ENCODE results near the gene CHST11.
"Not testable (repeated sequence)": the region's sequence is repeated elsewhere in the genome, so short reads cannot be mapped to it uniquely, and the experiment has no call there.

The CHST11 gene

GRCh38 chr12:104568487-104568868, 111.7 kb downstream of the CHST11 start:
- Histone ChIP-seq H3K9me3 (ENCODE audit: control insufficient read depth, low read length) (no peaks in the 10 kb centered on the region), H3K36me3 (ENCODE audit: control insufficient read depth, insufficient read depth, low read length) (no peaks in the 10 kb centered on the region), H3K9ac (ENCODE audit: low read length) (no peak overlapping the region), H3K4me3 (ENCODE audit: low read length) (no peak overlapping the region), H3K27me3 (ENCODE audit: control insufficient read depth, insufficient read depth, low read length) (no peaks in the 10 kb centered on the region), H3K4me1 (ENCODE audit: control insufficient read depth, insufficient read depth, low read length) (no peaks in the 10 kb centered on the region)

GRCh38 chr12:104568935-104569334, 112.2 kb downstream of the CHST11 start:
- H3K4me1 ChIP-seq (ENCODE audit: control insufficient read depth, insufficient read depth, low read length): no peaks in the 10 kb centered on the region
- H3K27me3 ChIP-seq (ENCODE audit: control insufficient read depth, insufficient read depth, low read length): no peaks in the 10 kb centered on the region
- no peak overlapping the region for H3K9ac ChIP-seq (ENCODE audit: low read length)
- H3K4me3 ChIP-seq (ENCODE audit: low read length): no peak overlapping the region
- H3K36me3 ChIP-seq (ENCODE audit: control insufficient read depth, insufficient read depth, low read length): no peaks in the 10 kb centered on the region
- H3K9me3 ChIP-seq (ENCODE audit: control insufficient read depth, low read length): no peaks in the 10 kb centered on the region

GRCh38 chr12:104569346-104570173, 112.8 kb downstream of the CHST11 start:
- Histone ChIP-seq H3K9ac (ENCODE audit: low read length) (no peak overlapping the region), H3K36me3 (ENCODE audit: control insufficient read depth, insufficient read depth, low read length) (no peaks in the 10 kb centered on the region), H3K27me3 (ENCODE audit: control insufficient read depth, insufficient read depth, low read length) (no peaks in the 10 kb centered on the region), H3K4me3 (ENCODE audit: low read length) (no peak overlapping the region), H3K9me3 (ENCODE audit: control insufficient read depth, low read length) (no peaks in the 10 kb centered on the region), H3K4me1 (ENCODE audit: control insufficient read depth, insufficient read depth, low read length) (no peaks in the 10 kb centered on the region)

- no peaks in the 10 kb centered on the region for H3K36me3 ChIP-seq (ENCODE audit: control insufficient read depth, insufficient read depth, low read length)
- H3K4me1 ChIP-seq (ENCODE audit: control insufficient read depth, insufficient read depth, low read length): no peaks in the 10 kb centered on the region
- no peak overlapping the region for H3K9ac ChIP-seq (ENCODE audit: low read length)
- H3K9me3 ChIP-seq (ENCODE audit: control insufficient read depth, low read length): no peaks in the 10 kb centered on the region
- no peak overlapping the region for H3K4me3 ChIP-seq (ENCODE audit: low read length)
- no peaks in the 10 kb centered on the region for H3K27me3 ChIP-seq (ENCODE audit: control insufficient read depth, insufficient read depth, low read length)
These were observed 113.6 kb downstream of the CHST11 start for GRCh38 chr12:104570174-104570907.

GRCh38 chr12:104571328-104571727, 114.6 kb downstream of the CHST11 start:
- Histone ChIP-seq H3K27me3 (ENCODE audit: control insufficient read depth, insufficient read depth, low read length) (no peaks in the 10 kb centered on the region), H3K9me3 (ENCODE audit: control insufficient read depth, low read length) (no peaks in the 10 kb centered on the region), H3K9ac (ENCODE audit: low read length) (no peak overlapping the region), H3K4me3 (ENCODE audit: low read length) (no peak overlapping the region), H3K36me3 (ENCODE audit: control insufficient read depth, insufficient read depth, low read length) (no peaks in the 10 kb centered on the region), H3K4me1 (ENCODE audit: control insufficient read depth, insufficient read depth, low read length) (no peaks in the 10 kb centered on the region)

- H3K4me3 ChIP-seq (ENCODE audit: low read length); H3K9ac ChIP-seq (ENCODE audit: low read length); H3K36me3 ChIP-seq (ENCODE audit: control insufficient read depth, insufficient read depth, low read length); H3K4me1 ChIP-seq (ENCODE audit: control insufficient read depth, insufficient read depth, low read length); H3K9me3 ChIP-seq (ENCODE audit: control insufficient read depth, low read length); H3K27me3 ChIP-seq (ENCODE audit: control insufficient read depth, insufficient read depth, low read length): not testable (repeated sequence)
These were observed 117.6 kb downstream of the CHST11 start for GRCh38 chr12:104574353-104574752.

- not testable (repeated sequence) for H3K36me3 ChIP-seq (ENCODE audit: control insufficient read depth, insufficient read depth, low read length); H3K9me3 ChIP-seq (ENCODE audit: control insufficient read depth, low read length); H3K27me3 ChIP-seq (ENCODE audit: control insufficient read depth, insufficient read depth, low read length); H3K4me1 ChIP-seq (ENCODE audit: control insufficient read depth, insufficient read depth, low read length); H3K9ac ChIP-seq (ENCODE audit: low read length); H3K4me3 ChIP-seq (ENCODE audit: low read length)
These were observed 118.0 kb downstream of the CHST11 start for GRCh38 chr12:104574758-104575157.

GRCh38 chr12:104575442-104576186, 118.9 kb downstream of the CHST11 start:
- no peaks in the 10 kb centered on the region for H3K4me1 ChIP-seq (ENCODE audit: control insufficient read depth, insufficient read depth, low read length)
- no peaks in the 10 kb centered on the region for H3K36me3 ChIP-seq (ENCODE audit: control insufficient read depth, insufficient read depth, low read length)
- H3K4me3 ChIP-seq (ENCODE audit: low read length): no peak overlapping the region
- no peak overlapping the region for H3K9ac ChIP-seq (ENCODE audit: low read length)
- H3K9me3 ChIP-seq (ENCODE audit: control insufficient read depth, low read length): no peaks in the 10 kb centered on the region
- no peaks in the 10 kb centered on the region for H3K27me3 ChIP-seq (ENCODE audit: control insufficient read depth, insufficient read depth, low read length)

- H3K4me1 ChIP-seq (ENCODE audit: control insufficient read depth, insufficient read depth, low read length): no peaks in the 10 kb centered on the region
- H3K4me3 ChIP-seq (ENCODE audit: low read length): no peak overlapping the region
These were observed 119.5 kb downstream of the CHST11 start for GRCh38 chr12:104576187-104576778.

GRCh38 chr12:104576980-104577580, 120.3 kb downstream of the CHST11 start:
- H3K36me3 ChIP-seq (ENCODE audit: control insufficient read depth, insufficient read depth, low read length): no peaks in the 10 kb centered on the region
- H3K4me1 ChIP-seq (ENCODE audit: control insufficient read depth, insufficient read depth, low read length): no peaks in the 10 kb centered on the region
- no peaks in the 10 kb centered on the region for H3K27me3 ChIP-seq (ENCODE audit: control insufficient read depth, insufficient read depth, low read length)
- H3K9me3 ChIP-seq (ENCODE audit: control insufficient read depth, low read length): no peaks in the 10 kb centered on the region
- H3K9ac ChIP-seq (ENCODE audit: low read length): no peak overlapping the region
- H3K4me3 ChIP-seq (ENCODE audit: low read length): no peak overlapping the region

More at GRCh38 chr12:104576187-104576778, 119.5 kb downstream of the CHST11 start:
- H3K27me3 ChIP-seq (ENCODE audit: control insufficient read depth, insufficient read depth, low read length): no peaks in the 10 kb centered on the region
- no peaks in the 10 kb centered on the region for H3K36me3 ChIP-seq (ENCODE audit: control insufficient read depth, insufficient read depth, low read length)
- no peak overlapping the region for H3K9ac ChIP-seq (ENCODE audit: low read length)
- H3K9me3 ChIP-seq (ENCODE audit: control insufficient read depth, low read length): no peaks in the 10 kb centered on the region

GRCh38 chr12:104577581-104577981, 120.8 kb downstream of the CHST11 start:
- H3K9ac ChIP-seq (ENCODE audit: low read length): no peak overlapping the region
- no peaks in the 10 kb centered on the region for H3K27me3 ChIP-seq (ENCODE audit: control insufficient read depth, insufficient read depth, low read length)
- no peaks in the 10 kb centered on the region for H3K4me1 ChIP-seq (ENCODE audit: control insufficient read depth, insufficient read depth, low read length)
- H3K4me3 ChIP-seq (ENCODE audit: low read length): no peak overlapping the region
- no peaks in the 10 kb centered on the region for H3K9me3 ChIP-seq (ENCODE audit: control insufficient read depth, low read length)
- no peaks in the 10 kb centered on the region for H3K36me3 ChIP-seq (ENCODE audit: control insufficient read depth, insufficient read depth, low read length)
